GM18868 (cell line): ENCODE data around the gene AGTPBP1.
"Not testable (repeated sequence)": the region's sequence is repeated elsewhere in the genome, so short reads cannot be mapped to it uniquely, and the experiment has no call there.

Experiments
- ATAC-seq: cut with Tn5 transposase; IDR thresholded peaks from one replicate; pipeline ENCODE4 v1.9.1; 2021; ENCODE audit warnings: mild to moderate bottlenecking, moderate library complexity; ENCODE audit not compliant: unreplicated experiment

The AGTPBP1 gene

DNA sequence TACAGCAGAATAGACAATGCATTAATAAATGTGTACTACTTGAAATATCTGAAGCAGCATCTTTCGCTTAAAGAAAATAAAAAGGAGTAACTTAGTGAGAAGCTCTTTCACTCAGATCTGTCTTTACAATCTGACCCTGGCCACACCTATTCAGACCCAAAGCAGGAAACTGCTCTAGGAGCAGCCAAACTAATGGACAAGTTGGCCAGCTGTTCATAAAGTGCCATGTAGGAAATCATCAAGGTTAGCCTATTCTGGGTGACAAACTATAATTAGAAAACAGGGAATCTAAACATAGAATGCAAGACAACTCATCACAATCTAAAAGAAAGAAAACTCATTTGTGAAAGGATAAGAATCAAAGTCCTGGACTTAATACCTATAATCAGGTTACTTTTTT, 101.3 kb downstream of the AGTPBP1 start:
- ATAC-seq = no peak

- no peak for ATAC-seq
Measured at GRCh38 chr9:85639675-85640186, 102.0 kb downstream of the AGTPBP1 start.

DNA sequence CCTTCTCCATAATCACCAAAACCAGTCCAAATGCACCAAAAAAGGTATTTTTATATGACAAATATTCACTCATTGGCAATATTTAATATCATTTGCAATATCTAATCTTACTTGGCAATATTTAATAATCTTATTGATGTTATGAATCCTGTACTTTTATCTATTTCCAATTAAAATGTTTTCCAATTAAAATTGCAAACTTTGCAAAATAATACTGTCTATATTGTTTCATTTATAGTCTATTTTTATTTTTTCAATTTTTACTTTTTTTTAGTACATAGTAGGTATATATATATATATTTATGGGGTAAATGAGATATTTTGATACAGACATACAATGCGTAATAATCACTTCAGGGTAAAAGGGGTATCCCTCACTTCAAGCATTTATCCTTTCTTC, 109.9 kb downstream of the AGTPBP1 start:
- ATAC-seq = no peak

- ATAC-seq = no peak
Measured at GRCh38 chr9:85630676-85631075, 111.1 kb downstream of the AGTPBP1 start.

DNA sequence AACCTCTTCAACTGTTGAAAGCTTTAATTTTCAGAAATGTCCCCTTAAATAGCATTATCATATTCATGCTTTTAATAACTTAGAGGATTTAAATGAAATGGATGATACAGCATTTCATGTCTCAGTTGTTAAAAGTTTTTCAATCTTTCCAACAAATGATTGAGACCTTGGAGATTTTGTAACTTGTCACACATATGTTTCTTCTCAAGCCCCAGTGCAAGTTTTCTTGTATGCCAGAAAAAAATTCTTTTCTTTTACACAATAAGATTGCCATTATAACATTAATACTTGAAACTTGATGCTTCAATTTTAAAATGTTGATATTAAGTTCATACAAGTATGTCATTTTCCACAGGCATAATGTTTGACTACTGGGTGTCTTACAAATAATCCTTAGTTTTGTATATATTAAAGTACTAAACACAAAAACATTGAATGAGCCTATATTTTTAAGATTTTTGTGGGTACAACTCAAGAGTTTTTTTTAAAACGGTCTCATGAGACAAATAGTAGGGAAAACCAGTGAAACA, 124.5 kb downstream of the AGTPBP1 start:
- no peak for ATAC-seq

- ATAC-seq = no peak
Measured at GRCh38 chr9:85615792-85616191, 126.0 kb downstream of the AGTPBP1 start.

DNA sequence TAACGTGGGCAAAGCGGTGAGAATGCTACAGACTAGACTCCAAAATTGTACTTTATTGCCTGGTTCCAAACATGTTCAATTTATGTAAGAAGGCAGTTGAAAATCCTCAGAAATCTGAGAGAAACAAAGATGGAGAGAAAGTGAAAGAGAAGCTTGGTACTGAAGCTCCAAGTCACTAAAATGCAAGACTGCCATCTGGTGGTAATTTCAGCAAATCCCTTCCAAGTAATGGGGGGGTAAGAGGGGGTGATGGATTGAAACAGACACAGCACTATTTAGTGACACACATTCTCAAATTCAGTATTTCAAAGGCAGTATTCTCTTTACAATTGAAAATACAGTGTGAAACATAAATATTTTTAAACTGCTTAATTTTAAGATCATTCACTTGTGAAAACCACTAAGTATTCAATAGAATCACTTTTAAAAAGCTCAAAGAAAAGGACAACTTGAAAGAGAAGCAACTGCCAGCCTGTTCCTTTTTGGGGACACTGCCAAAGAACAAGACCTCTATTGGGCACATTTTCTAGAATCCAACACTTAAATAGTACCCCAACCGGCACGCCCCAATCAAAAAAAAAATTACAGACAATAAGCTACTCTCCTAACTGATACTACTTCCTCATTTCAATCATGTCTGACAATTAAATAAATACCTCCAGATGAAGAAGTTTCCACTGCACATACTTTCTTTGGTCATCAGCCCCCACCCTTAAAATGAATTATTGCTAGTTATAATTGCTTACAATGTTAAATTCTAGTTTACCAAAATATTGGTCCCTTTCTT, 131.5 kb downstream of the AGTPBP1 start:
- peak; percentile 94 for ATAC-seq

- no peak for ATAC-seq
Measured at GRCh38 chr9:85605905-85606304, 135.8 kb downstream of the AGTPBP1 start.

GRCh38 chr9:85603936-85604335, 137.8 kb downstream of the AGTPBP1 start:
- ATAC-seq = no peak

- no peak for ATAC-seq
Measured at GRCh38 chr9:85602742-85603141, 139.0 kb downstream of the AGTPBP1 start.

- ATAC-seq = no peak
Measured at GRCh38 chr9:85600675-85601263, 141.0 kb downstream of the AGTPBP1 start.

GRCh38 chr9:85599540-85600105, 142.1 kb downstream of the AGTPBP1 start:
- no peak for ATAC-seq

GRCh38 chr9:85594316-85594715, 147.4 kb downstream of the AGTPBP1 start:
- ATAC-seq = no peak

- ATAC-seq = no peak
Measured at GRCh38 chr9:85586684-85587083, 155.1 kb downstream of the AGTPBP1 start.

DNA sequence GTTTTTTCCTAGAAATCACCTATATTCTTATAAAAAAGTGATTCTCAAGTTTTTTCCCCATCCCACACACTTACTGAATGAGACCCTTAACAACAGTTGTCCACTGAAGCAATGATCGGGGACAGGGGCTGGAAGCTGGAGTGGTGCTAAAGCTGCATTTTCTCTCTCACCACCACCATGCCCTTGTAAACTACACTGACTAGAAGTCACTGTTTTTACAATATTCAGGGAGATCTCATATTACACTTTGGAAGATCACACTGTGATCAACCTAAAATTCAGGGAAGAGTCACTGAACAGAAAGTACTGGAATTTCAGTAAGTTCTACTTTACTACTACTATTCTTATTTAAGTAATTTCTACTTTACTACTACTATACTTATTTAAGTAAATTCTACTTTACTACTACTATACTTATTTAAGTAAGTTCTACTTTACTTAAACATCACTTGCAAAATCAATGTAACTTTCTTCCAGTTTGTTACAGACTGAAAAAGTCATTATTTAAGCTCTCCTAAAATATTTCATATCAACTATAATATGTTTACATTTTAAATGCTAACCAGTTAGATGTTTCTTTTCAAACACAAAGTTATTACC, 164.3 kb downstream of the AGTPBP1 start:
- no peak for ATAC-seq

DNA sequence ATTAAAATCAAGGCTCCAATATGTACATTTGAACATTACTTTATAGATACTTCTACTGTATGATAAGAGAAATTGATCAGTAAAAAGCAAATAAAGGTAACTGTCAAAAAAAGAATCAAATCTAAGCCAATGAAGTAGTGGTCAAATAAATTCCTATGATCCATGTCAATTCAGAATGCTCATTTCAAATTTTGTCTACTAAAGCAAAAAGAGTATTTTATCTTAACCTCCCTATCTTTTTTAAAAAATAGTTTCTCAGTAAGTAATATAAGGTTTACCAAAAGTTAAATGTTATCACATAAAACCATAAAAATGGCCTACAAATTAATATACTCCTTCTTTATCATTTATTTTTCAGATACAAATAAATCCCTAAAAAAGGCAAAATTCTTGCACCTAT, 165.9 kb downstream of the AGTPBP1 start:
- no peak for ATAC-seq

GRCh38 chr9:85573546-85573945, 168.2 kb downstream of the AGTPBP1 start:
- not testable (repeated sequence) for ATAC-seq

DNA sequence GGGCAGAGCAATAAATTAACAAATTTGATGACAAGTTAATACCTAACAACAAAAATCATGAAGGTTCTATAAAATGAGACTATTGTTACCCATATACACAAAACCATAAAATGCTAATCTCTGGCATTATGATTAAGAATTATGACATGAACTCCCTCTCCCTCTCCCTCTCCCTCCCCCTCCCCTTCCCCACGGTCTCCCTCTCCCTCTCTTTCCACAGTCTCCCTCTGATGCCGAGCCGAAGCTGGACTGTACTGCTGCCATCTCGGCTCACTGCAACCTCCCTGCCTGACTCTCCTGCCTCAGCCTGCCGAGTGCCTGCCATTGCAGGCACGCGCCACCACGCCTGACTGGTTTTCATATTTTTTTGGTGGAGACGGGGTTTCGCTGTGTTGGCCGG, 168.8 kb downstream of the AGTPBP1 start:
- not testable (repeated sequence) for ATAC-seq

DNA sequence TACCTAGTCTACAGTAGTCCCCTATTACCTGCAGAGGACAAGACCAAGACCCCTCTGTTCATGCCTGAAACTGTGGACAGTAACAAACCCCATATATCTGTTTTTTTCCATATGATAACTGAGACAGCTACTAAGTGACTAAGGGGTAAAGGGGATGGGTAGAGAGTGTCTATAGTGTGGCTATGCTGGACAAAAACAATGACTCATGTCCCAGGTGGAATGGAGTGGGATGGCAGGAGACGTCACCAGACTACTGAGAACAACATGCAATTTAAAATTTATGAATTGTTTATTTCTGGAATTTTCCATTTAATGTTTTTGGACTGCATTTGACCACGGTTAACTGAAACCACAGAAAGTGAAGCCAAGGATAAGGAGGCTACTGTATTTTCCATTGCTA, 171.8 kb downstream of the AGTPBP1 start:
- ATAC-seq = no peak

GRCh38 chr9:85559526-85559925, 182.2 kb downstream of the AGTPBP1 start:
- ATAC-seq = no peak

DNA sequence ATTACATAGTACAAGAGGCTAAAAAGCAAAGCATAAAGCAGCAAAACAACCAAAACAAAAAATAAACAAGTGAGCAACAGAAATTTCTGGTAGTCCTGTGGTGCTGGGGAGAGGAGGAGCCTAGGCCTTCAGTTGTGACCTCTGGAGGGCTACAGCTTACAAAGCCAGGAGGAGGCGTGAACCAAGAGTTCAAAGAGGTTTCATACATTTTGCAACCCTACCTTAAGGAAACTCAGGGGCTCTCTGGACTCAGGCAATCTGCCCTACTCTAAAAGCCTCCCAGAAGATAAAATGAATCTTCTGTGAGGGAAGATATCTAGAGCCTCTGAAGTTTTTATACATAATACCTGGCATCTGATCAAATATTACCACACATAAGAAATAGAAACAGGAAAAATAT, 187.4 kb downstream of the AGTPBP1 start:
- no peak for ATAC-seq
